ENCODE results near the gene RPL28.

The RPL28 gene

DNA sequence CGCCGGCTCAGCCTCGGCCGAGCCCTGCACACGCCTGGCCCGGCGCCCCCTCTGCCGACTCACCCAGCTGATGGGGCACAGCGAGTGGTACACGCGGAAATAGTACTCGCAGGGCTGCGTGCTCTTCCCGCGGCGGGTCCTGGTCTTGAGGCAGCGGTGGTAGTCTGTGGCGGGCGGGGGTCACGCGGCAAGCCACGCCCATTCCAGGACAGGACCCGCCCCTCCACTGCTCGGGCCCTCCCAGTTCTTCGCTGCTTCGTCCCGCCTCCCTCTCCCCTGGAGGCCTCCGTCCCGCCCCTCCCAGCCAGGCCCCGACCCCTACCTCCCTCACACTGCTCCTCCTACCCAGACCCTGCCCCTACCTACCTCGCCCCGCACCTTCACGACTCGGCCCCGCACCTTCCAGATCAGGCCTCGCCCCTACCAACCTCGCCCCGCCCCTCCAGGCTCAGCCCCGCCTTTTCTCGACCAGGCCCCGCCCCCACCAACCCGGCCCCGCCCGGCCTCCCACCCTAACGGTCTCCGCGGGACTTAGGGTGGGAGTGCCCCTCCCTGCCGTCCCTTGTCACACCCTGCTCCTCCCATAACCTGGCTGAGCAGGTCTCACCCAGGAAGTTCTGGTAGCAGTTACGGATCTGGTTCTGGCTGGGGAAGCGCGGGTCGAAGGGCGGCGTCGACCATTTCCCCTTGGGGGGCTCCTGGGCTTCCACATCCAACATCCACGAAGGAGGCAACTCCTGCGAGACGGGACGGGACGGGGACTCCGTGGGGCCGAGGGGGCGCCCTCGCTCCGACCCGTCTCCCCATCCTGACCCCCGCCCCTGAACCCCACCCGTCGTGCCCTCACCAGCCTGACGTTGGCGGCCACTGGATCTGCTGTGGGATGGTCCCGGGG is 31.7 kb upstream of the RPL28 start:
- DNase-seq = peak; percentile 81

DNA sequence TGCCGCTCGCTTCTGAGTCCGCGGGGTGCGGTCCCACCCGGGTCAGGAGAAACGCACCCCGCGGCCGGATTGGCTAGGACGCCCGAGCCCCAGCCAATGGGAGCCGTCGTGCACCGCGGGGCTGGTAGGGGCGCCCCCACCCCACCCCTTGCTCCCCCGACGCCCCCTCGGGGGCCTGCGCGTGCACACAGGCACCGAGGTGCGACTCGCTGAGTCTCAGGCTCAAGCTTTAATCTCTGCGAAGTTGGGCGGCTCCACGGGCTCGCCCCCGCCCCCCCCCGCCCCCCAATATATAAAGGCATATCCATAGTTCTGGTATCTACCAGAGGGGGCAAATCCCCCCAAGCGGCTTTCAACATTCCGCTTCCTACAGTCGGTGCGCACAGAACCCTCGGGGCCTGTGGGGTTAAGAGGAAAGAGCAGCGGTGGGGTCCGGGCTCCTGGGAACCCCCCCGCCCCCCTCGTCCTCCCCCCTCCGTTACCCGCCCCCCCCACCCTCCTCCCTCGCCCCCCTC is 31.0 kb upstream of the RPL28 start, which contains the start of gene COX6B2:
TSS of gene COX6B2 (minus strand) at position 22 of the 515 bp plus-strand sequence. CDS start 198 bp downstream, outside the sequence.
- no peak for DNase-seq

DNA sequence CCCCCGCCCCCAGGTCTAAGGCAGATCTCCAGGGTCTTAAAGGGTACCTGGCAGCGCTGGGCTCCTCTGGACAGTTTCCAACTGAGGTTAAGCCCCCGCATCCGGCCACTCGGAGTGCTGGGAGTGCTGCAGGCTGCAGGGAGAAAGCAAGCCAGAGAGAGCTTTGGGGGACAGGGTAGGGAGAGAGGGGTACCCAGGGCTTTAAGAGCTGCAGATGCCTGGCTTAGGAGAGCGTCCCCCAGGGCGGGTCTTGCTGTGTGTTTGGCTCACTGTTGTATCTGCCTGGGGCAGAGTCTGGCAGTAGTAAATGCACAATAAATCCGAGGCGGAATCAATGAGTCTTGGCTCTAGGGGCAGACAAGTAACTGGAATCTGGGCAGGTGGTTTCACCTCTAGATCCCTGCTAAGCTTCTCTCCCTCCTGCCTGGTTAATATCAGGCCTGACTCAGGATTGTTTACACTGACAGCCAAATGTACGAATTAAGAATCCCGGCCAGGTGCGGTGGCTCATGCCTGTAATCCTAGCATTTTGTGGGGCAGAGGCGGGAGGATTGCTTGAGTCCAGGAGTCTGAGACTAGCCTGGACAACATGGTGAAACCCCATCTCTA is 30.4 kb upstream of the RPL28 start:
- no peak for DNase-seq

DNA sequence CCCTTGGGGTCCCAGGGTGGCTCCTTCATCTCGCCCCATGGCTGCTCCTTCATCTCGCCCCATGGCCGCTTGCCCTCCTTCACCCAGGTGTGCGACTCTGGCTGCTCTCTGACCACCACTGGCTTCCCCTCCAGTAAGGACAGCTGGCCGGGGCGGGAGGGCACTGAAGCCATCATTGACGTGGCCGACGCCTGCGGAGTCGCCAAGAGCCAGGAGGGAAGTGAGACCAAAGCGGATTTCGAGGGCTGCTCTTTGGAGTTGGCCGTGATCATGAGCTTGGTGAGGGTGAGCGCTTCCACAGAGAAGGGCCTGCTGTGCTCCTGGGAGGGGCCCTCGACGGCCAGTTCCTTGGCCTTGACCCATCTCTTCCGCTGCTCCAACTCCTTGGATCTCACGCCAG is 27.2 kb upstream of the RPL28 start:
- no peak for DNase-seq

DNA sequence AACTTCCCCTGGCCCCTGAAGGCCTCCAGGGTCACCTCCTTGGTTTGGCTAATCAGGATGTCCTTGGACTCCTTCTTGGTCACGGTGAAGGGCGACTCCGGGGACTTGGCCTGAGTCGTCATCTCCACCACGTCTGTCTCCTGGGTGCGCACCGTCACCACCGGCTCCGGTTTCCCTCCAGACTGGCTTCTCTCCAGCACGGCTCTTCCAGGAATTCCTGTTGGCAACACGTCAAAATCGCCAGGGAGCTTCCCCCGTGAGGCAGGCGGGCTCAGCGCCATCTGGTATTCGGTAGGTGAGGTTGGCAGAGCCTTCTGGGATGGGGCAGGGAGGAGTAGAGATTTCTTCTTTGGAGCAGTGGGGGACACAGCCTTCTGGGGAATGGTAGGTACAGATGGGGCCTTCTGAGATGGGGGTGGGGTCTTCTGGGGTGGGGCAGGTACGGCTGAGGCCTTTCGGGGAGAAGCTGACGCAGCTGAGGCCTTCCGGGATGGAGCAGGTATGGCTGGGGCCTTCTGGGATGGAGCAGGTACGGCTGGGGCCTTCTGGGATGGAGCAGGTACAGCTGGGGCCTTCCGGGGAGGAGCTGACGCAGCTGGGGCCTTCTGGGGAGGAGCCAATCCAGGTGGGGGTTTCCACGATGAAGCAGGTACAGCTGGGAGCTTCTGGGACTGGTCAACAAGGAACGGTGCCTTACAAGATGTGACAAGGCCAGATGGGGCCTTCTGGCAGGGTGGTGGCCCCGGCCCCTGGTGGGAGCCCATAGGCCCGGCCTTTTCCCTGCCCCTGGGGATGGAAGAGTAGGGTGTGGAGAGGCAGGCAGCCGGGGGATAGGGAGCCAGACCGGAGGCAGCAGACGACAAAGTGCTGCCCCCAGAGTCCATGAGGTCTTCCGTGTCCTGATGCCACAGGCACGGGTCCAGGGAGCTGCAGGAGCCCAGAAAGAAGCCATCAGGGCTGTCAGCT is 26.5 kb upstream of the RPL28 start:
- DNase-seq = no peak

DNA sequence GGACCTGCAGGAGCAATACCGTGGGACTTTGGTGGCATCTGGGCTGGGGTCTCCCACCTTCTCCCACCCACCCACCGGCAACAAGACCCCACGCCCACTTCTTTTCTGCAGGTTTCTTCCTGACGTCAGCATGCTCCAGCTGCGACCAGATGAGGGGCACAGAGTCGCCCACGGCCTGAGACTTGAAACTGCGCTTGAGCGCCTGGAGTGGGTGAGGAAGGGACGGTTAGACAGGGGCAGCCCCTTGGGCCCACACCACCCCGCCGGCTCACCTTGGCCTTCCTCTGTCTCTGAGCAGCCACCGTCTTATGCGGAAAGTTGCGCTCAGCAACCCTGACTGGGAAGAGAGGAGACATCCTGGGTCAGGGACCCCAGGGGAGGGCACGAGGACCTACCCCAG is 24.8 kb upstream of the RPL28 start:
- no peak for DNase-seq

DNA sequence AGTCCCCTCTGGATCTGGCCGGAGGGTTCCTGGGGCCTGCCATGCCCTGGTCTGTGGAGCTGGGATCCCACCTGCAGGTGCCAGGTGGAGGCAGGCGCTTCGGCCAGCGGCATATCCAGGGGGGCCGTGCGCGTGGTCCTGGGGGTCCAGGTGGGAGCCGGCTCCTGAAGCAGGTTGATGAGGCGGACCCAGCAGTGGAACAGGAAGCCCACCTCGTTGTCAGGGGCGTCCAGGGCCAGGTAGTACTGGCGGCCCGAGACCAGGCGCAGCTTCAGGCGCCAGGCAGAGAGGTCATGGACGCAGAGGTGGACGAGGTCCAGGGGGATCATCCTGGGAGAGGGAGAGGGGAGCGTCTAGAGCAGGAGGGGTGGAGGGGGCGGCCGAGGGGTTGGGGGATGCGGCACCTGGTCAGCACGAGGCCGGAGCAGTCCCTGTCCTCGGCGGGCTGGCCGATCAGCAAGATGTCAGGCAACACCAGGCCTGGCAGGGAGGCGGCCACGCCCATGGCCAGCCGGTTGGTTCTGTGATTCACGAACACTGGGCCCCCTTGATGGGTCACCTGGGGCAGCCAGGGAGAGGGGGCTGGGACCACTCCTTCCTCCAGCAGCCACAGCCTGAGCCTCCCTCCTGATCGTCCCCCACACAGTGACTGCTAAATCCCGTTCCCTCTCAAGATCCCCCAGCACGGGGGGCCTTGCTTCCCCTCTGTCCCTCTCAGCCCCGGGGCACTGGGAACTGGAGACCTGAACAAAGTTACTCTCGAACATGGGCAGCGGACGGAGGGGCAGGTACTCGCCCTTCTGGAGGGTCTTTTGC is 23.4 kb upstream of the RPL28 start:
- no peak for DNase-seq

DNA sequence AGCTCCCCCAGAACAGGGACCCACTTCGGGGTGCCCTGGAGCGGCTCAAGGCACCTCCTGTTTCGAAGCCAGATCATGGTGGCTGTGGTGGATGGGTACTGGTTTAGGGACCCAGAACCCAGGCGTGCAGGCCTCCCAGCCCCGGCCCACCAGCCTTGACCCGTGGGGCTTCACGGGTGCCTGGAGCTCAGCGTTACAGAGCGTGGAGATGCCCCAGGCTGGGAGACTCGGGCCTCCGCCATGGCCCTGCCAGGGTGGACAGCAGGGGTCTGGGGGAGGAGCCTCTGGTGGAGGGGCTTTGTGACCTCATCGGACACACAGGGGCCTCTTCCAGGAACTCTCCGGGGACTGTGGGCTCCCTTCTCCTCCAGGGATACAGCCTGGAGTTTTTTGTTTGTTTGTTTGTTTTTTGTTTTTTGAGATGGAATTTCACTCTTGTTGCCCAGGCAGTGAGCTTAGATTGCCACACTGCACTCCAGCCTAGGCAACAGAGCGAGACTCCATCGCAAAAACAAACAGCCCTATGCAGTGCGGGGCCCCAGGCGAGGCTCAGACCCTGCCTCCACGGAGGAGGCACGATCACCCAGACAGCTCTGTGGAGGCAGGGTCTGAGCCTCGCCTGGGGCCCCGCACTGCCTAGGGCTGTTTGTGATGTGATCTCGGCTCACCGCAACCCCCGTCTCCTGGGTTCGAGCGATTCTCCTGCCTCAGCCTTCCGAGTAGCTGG is 22.6 kb upstream of the RPL28 start, which contains the start of gene GARIN5B:
TSS of gene GARIN5B (minus strand) at position 271 of the 727 bp plus-strand sequence. CDS start at position 77, 194 bp downstream.
- no peak for DNase-seq

DNA sequence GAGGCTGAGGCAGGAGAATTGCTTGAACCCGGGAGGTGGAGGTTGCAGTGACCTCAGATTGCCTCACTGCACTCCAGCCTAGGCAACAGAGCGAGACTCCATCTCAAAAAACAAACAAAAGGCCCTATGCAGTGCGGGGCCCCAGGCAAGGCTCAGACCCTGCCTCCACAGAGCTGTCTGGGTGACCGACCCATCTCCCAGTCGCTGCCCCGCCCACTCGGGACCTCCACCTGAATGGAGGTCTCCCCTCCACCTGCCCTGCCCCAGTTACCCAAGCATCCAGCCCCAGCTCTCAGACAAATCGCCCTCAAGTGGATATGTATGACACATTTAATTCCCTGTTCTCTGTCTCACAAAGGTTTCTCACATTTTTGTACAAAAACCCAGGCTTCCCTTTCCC is 20.5 kb upstream of the RPL28 start:
- no peak for DNase-seq

DNA sequence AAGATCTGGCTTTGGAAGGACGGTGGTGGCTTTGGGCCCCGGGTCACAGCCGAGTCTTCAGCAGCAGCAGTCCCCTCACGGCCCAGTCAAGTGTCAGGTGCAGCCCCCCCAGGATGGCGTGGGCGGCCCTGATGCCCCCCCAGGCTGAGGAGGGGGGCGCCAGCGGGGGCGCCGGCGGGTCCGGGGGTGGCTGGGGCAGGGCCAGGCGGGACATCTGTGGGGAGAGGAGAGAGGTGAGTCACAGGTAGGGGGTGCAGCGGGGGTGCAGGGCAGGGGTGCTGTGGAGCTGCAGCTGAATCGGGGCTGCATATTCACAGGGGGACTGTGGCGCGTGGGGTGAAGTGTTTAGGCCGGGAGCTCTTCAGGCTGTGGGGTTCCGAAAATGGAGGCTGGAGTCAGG is 19.8 kb upstream of the RPL28 start:
- no peak for DNase-seq

DNA sequence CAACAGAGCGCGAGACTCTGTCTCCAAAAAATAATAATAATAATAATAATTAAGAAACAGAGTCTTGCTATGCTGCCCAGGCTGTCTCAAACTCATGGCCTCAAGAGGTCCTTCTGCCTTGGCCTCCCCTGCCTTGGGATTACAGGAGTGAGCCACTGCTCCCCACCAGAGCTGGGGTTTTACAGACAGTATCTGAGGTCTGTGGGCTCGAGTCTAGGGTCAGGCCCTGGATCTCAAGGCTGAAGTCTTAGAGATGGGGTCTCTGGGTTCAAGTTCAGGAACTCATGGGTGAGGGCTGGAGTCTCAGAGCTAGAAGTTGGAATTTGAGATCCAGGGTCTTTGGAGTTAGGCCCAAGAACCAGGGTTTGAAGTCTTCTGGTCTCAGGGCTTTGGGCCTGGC is 18.9 kb upstream of the RPL28 start:
- no peak for DNase-seq

DNA sequence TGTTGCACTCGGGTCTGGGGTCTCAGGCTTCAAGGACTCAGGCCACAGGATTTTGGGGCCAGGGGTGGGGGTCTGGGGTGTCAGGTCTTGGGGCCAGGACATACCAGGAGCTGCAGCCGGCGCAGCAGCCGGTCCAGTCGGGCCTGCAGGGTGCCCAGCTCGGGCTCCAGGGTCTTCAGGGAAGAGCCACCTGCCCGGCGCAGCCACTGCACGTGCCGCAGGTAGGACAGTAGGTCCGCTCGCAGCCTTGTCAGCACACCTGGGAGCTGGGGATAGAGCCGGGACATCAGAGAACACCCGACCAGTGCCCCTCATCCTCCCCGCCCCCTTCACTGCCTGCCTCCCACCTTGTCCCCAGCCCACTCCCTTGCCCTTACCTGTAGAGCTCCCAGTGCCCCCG is 17.6 kb upstream of the RPL28 start:
- no peak for DNase-seq

DNA sequence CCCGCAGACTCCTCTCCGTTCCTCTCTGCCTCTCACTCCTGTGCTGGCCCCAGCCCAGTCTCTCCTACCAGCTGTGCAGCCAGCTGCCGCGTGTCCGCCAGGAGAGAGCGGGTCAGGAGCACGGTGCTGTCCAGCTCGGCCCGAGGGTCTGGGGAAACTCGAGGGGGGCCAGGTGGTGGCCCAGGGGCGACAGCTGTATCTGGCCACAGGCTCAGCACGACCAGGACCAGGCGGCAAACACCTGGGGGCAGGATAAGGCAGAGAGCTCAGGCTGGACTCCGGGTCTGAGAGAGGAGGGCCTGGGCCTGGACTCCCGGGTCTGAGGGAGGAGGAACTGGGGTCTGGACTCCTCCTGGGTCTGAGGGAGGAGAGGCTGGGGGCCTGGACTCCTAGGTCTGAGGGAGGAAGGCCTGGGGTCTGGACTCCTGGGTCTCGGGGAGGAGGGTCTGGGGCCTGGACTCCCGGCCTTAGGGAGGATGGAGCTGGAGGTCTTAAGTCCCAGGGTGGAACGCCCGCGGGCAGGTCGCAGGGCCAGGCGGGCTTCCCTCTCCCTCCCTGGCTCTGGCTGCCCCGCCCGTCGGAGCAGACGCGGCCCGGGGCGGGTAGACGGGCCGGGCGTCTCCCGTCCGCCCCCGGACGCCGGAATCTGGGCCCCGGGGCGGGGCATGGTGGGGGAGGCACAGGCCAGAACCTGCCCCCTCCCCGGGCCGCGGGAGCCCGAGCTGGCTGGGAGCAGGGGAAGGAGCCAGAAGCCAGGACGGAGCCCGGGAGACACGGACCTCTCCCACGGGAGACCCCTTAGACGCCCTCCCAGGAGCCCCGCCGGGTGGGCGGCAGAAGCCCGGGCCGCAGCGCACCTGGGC is 16.8 kb upstream of the RPL28 start:
- no peak for DNase-seq

DNA sequence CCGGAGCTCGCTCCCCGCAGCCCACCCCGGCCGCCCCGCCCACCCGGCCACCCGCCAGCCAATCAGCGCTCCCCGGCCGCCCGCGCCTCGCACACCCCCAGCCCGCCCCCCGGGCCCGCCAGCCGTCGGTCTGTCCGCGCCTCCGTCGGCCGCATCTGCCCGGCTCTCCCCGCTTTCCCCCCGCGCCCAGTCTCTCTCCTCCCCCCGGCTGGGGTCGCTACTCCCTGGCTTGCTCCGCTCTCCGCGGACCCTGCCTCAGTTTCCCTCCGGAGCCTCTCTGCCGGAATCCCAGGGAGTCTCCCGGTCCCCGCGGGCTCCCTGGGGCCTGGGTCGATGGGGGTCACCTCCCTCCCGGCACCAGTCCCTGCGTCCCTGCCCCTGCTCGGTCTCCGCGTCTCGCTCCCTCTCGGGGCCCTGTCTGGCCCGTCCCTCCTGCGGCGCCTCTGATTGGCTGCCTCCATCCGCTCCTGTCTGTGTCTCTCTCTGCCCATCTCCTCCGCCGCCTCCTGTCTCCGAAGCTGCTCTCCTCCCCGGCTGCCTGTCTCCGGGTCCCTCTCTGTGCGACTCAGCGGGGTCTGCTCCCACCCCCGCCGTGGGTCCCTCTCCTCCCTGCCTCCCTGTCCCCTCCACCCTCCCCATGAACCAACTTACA is 16.0 kb upstream of the RPL28 start:
- DNase-seq = peak; percentile 29

DNA sequence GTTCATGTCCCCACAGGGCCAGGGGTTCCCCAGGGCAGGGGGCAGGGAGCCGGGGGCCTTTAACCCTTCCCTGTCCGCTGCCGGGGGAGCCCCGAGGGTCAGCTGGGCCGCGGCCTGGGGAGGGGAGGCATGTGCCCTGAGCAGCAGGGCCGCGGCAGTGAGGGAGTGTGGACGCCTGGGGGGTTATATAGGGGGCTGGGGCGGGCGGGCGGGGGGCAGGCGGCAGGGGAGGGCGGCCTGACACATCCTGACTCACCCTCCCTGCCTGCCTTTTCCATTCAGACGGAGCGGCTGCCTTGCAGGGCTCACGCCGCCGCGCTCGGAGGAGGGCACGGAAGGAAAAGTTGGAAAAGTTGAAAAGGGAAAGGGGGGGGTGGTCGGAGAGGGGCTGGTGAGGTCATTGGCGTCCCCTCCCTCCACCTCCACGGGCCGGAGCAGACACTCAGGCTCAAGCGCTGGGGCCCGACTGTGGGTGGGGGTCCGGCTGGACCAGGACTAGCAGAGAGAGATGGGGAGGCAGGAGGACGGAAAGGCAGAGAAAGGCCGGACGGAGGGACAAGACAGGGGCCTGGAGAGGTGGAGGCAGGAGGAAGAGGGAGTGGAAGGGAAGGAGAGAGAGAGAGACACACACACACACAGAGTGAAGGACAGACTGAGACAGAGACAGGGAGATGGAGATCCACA is 15.3 kb upstream of the RPL28 start, which contains the start of gene IL11:
TSS of gene IL11 (minus strand) at position 159 of the 684 bp plus-strand sequence. CDS start at position 6, 153 bp downstream.
- DNase-seq = no peak

DNA sequence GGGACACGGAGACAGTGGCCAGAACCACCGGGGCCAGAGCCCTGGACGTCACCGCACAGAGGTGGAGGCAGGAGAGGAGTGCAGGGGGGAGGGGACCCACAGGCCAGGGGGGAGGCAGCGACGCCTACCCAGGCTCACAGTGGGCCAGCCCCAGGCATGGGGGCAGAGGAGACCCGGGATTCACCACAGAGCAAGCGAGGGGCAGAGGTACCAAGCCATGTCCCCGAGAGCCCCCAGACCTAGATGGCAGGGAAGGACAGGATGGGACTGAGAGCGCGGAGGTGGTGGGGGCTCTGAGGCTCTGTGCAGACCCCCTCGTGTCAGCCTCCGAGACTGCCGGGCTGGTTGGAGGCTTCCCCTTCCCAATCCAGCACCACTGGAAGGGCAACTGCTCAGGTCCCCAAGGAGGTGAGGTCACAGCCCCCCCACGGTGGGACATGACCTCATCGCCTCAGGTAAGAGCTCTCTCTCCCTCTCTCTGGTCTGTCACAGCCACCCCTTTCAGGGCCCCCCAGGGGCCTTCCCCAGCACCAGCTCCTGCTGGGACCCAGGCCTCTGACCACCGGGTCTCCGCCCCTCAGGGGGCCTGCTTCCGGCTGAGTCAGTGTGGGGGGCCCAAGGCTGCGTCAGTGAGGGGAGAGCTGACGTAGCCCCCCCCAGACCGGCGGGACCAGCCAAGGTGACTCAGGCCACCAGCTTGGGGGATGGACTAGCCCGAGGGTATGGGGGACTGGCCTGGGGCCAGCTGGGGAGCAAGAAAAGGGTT is 13.2 kb upstream of the RPL28 start:
- DNase-seq = no peak

DNA sequence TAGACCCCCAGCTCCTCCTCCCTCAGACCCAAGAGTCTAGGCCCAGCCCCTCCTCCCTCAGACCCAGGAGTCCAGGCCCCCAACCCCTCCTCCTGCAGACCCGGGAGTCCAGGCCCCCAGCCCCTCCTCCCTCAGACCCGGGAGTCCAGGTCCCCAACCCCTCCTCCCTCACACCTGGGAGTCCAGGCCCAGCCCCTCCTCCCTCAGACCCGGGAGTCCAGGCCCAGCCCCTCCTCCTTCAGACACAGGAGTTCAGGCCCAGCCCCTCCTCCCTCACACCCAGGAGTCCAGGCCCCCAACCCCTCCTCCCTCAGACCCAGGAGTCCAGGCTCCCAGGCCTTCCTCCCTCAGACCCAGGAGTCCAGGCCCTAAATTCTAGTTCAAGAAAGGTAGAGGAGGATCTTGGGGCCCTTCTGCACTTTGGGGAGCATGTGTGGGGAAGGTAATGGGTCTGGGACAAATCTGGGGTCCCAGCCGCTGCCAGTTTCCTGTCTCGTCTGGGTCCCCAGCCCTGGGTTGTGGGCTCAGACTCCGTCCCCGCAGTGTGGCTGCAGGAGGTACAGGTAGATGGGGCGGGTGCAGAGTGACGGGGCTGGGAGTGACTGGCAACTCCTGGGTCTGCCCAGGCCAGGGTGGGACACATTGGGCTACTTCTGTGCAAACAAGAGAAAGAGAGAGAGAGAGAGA is 12.3 kb upstream of the RPL28 start:
- DNase-seq = no peak

Measured in CD4-positive, alpha-beta T cell treated with Interleukin-15 for 1 hour (primary cell).